Kidney epithelial cell (primary cell): ENCODE results near the gene EIF4E3. TPM values are rescaled to one million over a fixed set of nuclear protein-coding genes. Genes with fewer than 3 reads are reported as not detected.

Experiments used
- DNase-seq: peaks from one replicate; pipeline ENCODE4 v3.0.0-alpha.2; 2010; ENCODE audit warnings: low read depth
- H3K27me3 ChIP-seq: 2 replicates; pipeline ENCODE4 v1.6.0; 2011; ENCODE audit warnings: low read length; ENCODE audit not compliant: control insufficient read depth, insufficient read depth
- H3K36me3 ChIP-seq: 2 replicates; pipeline ENCODE4 v1.5.1; 2011; ENCODE audit warnings: low read length; ENCODE audit not compliant: control insufficient read depth, insufficient read depth
- H3K4me3 ChIP-seq: 2 replicates; pipeline ENCODE4 v1.5.1; 2011; ENCODE audit warnings: low read depth, mild to moderate bottlenecking, control low read depth, low read length
- CTCF ChIP-seq: IDR thresholded peaks from 2 replicates; pipeline ENCODE4 v1.5.1; 2011; ENCODE audit warnings: mild to moderate bottlenecking, moderate library complexity, low read length, control low read depth, inconsistent platforms; ENCODE audit not compliant: insufficient read depth, poor library complexity, severe bottlenecking
- total RNA-seq: library from RNA; depleted of rRNA; stranded (reverse); fragments of >200 nt; gene quantifications from 2 replicates; pipeline ENCODE4 v1.2.3, GENCODE V29; 2015

Gene EIF4E3
- total RNA-seq, 1 donor from 2014 or later = 8.7 TPM

DNA sequence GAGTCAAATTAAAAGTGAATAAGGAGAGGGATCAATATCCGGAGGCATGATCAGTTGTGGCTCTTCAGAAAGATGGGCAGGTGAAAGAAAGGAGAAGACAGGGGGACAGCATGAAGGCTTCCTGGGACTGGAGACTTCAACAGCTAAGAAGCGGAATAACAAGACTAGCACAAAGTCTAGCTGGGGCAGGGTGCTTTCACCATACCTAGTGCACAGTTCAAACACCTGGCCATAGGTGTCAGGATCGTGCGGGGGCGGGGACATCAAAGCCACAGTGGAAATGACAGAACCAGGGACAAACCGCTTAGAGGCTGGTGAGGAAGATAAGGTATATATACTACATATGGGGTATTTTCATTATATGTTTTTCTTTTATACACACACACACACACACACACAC lies 75.4 kb downstream of the EIF4E3 start:
- no peak for DNase-seq
- H3K27me3 ChIP-seq = no peaks in the 10 kb centered on the region
- no peaks in the 10 kb centered on the region for H3K36me3 ChIP-seq
- no peak overlapping the region for H3K4me3 ChIP-seq
- TF ChIP-seq CTCF = no peak

DNA sequence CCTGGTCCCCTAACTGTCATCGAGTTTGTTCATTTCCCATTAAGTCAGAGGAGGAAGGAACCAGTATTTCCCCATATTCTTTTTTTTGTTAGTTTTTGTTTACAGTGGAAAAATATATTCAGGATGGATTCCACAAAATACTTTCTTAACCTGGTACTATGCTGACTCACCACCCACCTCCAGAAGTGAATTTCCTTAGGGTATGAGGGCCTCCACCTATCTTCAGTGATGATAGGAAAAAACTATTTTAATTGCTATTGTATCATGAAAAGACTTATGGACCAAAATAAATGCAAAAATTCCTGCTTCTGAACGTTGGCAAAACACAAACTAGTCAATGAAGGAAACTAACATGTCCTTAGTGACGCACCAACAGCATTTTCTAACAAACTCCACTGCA lies 77.5 kb downstream of the EIF4E3 start:
- no peaks in the 10 kb centered on the region for H3K36me3 ChIP-seq

DNA sequence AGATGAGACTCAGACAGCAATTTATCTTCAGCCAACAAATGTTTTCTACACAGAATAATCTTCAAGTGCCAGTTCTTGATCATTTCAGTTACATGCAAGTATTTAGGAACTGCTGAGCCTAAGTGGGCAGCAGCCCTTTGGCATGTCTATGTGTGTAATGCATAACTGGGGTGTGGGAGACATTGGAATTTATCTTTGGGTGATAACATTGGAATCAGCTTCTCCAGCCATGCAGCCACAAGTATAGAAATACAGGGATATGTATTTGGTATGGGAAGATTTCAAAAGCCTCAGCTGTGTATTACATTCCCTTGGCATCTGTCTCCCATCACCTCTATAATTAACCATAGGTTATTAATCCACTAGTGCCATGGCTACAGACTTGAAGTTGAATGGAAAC lies 78.2 kb downstream of the EIF4E3 start:
- no peak overlapping the region for H3K4me3 ChIP-seq
- no peak for DNase-seq
- no peak for TF ChIP-seq CTCF
- H3K27me3 ChIP-seq = no peaks in the 10 kb centered on the region
- H3K36me3 ChIP-seq = no peaks in the 10 kb centered on the region

More for the DNA sequence above, 77.5 kb downstream of the EIF4E3 start:
- no peak overlapping the region for H3K4me3 ChIP-seq
- H3K27me3 ChIP-seq = no peaks in the 10 kb centered on the region
- no peak for TF ChIP-seq CTCF
- no peak for DNase-seq

DNA sequence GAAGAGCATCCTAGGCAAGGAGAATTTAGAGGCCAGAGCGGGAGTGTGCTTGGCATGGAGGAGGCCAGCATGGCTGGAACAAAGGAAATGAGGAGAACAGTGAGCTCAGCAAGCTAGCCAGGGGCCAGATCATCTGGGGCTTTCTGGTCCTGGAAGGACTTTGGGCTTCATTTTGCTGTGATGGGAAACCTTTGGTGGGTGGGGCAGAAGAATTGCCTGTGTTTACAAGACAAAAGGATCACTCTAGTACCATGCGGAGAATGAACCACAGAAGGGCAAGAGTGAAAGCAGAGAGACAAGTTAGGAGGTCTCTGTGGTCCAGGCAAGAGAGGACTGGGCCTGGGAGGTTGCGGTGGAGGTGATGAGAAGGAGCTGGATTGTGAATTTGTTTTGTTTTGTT lies 80.1 kb downstream of the EIF4E3 start:
- no peak for TF ChIP-seq CTCF
- Histone ChIP-seq H3K36me3 (no peaks in the 10 kb centered on the region), H3K27me3 (no peaks in the 10 kb centered on the region), H3K4me3 (no peak overlapping the region)
- DNase-seq = no peak

DNA sequence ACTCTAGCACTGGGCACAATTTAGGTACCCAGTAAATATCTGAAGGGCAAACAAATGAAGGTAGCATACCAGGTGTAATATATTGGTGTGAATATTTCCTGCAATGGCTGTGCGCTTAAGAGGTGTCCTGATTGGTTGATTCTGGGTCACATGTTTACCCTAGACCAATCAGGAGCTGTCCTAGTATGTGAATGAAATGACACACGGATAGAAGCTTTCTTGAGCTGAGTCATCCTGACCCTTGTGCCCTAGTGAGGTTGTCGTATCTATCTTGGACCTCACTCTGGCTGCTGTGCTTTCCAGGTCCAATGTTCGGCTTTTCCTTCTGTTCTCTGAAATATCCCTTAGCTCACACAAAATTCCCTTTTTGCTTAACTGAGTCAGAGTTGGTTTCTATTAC lies 83.5 kb downstream of the EIF4E3 start:
- no peak for TF ChIP-seq CTCF
- no peaks in the 10 kb centered on the region for H3K36me3 ChIP-seq
- no peak overlapping the region for H3K4me3 ChIP-seq
- no peaks in the 10 kb centered on the region for H3K27me3 ChIP-seq
- DNase-seq = no peak

DNA sequence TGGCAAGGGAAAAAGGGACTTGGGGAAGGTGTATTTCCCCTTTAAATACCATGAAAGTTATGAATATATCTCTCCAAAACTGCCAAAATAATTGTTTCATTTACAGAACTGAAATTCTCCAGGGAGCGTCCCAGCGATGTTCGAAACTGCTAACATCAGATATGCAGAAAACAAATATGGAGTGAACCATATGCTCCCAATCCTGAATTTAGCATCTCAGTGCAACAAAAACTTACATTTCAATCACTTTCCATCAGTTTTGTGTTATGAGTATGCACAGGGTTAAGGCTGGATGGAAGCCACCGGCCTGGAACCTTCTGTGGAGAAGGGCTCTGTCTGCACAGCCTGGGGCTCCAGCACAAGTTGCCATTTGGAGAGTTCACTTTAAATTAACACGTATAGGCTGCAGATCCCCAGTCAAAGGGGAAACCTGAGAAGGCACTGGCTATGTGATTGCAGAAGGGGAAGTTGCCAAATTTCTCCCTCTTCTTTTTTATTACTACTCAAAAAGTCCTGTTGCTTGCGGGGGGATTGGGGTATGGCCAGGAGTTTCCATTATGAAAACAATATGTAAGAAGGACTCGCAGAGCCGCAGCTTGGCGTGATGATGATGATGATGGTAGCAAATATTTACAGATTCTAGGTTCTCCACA lies 84.7 kb downstream of the EIF4E3 start:
- DNase-seq = no peak
- H3K36me3 ChIP-seq = no peaks in the 10 kb centered on the region
- no peak overlapping the region for H3K4me3 ChIP-seq
- no peak for TF ChIP-seq CTCF
- H3K27me3 ChIP-seq = no peaks in the 10 kb centered on the region
